Fibroblast of the conjunctiva (primary cell): ENCODE measurements around the gene ACBD6.
"Not testable (repeated sequence)": the region's sequence is repeated elsewhere in the genome, so short reads cannot be mapped to it uniquely, and the experiment has no call there.

Experiments used
- DNase-seq: peaks from one replicate; pipeline ENCODE4 v3.0.0-alpha.2; 2010; ENCODE audit warnings: low read depth

ACBD6 gene

DNA sequence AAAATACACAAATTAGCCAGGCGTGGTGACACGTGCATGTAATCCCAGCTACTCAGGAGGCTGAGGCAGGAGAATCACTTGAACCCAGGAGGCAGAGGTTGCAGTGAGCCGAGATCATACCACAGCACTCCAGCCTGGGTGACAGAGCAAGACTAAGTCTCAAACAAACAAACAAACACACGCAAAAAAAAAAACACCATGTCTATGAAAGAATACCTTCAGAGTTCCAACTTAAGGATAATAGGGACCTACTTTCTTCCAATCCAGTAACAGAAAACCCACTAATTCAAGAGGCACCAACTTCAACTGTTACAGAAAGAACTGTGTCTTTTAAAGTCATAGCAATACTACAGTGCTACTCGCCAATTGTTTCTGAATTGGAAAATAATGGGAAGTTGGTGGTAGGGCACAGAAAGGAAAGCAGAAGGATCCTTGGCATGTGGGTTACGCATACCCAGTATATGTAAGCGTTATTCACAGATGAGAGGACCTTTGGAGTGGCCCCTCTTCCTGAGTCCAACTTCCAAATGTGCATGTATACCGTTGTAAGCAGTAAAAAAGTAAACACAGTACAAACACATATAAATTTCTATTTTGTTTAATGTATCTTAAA is 87.0 kb downstream of the ACBD6 start:
- DNase-seq, result no peak

DNA sequence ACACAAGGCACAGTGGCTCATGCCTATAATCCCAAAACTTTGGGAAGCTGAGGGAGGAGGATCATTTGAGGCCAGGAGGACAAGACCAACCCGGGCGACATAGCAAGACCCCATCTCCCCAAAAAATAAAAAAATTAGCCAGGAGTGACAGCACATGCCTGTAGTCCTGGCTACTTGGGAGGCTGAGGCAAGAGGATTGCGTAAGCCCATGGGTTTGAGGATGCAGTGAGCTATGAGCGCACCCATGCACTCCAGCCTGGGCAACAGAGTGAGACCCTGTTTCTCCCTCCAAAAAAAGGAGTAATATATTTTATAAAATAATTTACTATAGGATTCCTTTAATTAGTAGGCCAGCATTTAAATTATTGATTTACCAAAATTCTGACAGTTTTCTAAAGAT is 89.8 kb downstream of the ACBD6 start:
- no peak for DNase-seq

GRCh38 chr1:180408128-180408527 is 94.2 kb downstream of the ACBD6 start:
- DNase-seq, result not testable (repeated sequence)

DNA sequence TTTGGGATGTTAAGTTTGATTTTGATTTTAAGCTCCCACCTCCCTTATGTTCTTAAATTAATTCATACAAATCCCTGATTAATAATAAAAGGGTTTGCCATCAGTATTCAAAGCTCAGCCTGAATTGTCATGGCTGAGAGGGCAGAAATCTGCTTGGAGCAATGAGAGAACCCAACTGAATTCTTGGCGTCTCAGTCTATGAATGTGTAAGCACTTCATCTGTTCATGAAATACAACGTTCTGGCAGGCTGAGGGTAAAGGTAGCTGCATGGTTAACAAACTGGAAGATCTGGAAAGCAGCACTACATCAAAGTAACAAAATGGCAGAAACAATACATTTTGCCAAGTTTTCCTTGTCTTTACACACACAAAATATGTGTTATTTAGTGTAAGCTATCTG is 95.3 kb downstream of the ACBD6 start:
- no peak for DNase-seq

- DNase-seq, result no peak
These were observed 99.8 kb downstream of the ACBD6 start for GRCh38 chr1:180402551-180402950.

DNA sequence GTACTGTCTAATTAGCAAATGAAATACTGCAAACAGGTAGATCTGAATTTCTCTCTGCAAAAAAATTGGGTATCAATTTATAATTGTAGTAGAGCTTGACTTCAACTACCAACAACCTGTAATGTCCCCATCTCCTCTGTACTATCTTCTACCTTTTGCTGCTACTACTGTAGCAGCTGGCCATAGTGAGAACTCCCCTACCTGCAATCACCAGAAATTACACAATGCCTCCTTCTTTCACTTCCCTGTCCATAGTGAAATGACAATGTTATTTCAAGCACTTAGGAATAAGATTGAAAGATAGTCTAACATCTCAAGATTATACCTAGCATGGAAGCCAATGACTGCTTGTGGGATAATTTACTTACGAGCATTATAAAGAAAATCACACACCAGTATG is 100.4 kb downstream of the ACBD6 start:
- no peak for DNase-seq

DNA sequence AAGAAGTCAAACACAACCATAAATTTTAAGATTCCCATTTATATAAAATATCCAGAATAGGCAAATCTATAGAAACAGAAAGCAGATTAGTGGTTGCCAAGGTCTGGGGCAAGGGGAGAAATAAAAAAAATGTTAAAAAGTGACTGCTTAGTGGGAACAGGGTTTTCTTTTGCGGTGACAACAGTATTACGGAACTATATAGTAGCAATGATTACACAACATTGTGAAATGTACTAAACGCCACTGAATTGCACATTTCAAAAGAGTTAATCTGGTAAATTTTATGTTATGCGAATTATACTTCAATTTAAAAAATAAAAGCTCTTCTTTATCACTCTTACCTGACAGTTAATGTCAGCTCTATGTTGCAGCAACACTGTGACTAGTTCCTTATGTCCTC is 105.2 kb downstream of the ACBD6 start:
- DNase-seq, result no peak

- DNase-seq, result no peak
These were observed 109.8 kb downstream of the ACBD6 start for GRCh38 chr1:180392427-180393145.

DNA sequence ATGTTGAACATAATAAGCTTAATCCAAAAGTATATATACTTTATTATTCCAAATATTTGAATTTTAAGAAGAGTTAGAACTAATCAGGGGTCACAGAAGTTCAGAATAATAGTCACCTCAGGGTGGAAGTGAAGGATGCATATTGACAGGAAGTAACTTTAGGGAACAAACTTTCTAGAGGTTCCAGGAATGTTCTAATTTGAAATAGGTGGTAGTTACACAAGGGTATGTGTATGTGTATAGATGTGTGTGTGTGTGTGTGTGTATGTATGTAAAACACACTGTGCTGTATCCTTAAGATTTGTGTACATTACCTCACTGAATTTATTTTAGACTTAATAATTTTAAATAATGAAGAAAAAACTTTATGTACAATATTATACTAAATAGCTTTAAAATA is 110.4 kb downstream of the ACBD6 start:
- DNase-seq, result no peak

DNA sequence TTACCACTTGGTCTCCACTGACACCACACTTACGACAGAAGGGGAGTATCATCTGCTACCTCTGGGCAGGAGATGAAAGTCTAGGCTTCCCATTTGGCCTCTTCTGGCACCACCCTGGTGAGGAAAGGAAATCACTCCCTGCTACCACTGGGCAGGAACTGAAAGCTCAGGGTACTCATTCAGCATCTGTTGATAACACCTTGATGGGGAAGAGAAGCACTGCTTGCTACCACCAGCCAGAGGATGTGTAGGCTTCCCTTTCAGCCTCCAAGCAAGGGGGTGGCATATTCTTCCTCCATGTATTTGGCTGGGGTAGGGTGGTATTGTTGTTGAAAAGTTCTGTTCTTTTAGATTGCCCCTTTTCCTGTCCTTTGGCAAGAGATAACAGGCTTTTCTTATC is 115.0 kb downstream of the ACBD6 start:
- DNase-seq, result no peak

- no peak for DNase-seq
These were observed 115.5 kb downstream of the ACBD6 start for GRCh38 chr1:180386745-180387367.

GRCh38 chr1:180385144-180385543 is 117.2 kb downstream of the ACBD6 start:
- no peak for DNase-seq

DNA sequence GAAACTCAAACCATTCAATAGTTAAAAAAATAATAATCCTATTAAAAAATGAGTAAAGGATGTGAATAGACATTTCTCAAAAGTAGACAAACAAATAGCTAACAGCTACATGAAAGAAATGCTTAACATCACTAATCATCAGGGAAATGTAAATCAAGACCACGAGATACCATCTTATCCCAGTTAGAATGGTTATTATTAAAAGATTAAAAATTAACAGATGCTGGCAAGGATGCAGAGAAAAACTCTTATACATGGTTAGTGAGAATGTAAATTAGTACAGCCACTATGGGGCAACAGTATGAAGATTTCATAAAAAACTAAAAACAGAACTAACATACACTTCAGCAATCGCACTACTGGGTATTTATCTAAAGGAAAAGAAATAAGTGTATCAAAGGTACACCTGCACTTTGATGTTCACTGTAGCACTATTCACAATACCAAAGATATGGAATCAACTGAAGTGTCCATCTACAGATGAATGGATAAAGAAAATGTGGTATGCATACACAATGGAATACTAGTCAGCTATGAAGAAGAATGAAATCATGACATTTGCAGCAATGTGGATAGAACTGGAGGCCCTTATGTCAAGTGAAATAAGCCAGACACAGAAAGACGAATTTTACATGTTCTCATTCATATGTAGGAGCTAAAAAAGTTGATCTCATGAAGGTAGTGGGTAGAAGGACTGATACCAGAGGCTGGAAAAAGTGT is 117.9 kb downstream of the ACBD6 start:
- DNase-seq, result no peak

DNA sequence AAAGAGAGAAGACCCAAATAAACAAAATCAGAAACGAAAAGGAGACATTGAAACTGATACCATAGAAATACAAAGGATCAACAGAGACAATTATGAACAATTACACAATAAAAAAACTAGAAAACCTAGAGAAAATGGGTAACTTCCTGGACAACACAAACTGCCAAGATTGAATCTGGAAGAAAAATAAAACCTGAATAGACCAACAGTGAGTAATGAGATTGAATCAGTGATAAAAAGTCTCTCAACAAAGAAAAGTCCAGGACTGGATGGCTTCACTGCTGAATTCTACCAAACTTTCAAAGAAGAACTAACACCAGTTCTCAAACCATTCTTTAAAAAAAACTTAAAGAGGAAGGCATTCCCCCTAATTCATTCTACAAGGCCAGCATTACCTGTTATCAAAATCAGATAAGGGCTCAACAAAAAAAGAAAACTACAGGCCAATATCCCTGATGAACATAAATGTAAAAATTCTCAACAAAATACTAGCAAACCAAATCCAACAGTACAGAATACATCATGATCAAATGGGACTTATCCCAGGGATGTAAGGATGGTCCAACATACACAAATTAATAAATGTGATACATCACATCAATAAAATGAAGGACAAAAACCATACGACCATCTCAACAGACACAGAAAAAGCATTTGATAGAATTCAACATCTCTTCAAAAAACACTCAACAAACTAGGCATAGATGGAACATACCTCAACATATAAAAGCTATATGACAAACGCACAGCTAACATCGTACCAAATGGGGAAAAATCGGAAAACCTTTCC is 119.9 kb downstream of the ACBD6 start:
- DNase-seq, result no peak

DNA sequence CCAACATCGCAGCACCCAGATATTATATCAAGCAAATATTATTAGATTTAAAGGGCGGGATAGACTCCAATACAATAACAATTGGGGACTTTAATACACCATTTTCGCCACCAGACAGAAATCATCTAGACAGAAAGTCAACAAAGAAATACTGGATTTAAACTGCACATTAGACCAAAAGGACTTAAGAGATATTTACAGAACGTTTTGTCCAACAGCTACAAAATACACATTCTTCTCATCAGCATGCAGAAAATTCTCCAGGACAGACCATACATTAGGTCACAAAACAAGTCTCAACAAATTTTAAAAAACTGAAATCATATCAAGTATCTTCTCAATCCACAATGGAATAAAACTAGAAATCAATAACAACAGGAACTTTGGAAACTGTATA is 121.2 kb downstream of the ACBD6 start:
- DNase-seq, result no peak

- no peak for DNase-seq
These were observed 121.9 kb downstream of the ACBD6 start for GRCh38 chr1:180380259-180381183.

DNA sequence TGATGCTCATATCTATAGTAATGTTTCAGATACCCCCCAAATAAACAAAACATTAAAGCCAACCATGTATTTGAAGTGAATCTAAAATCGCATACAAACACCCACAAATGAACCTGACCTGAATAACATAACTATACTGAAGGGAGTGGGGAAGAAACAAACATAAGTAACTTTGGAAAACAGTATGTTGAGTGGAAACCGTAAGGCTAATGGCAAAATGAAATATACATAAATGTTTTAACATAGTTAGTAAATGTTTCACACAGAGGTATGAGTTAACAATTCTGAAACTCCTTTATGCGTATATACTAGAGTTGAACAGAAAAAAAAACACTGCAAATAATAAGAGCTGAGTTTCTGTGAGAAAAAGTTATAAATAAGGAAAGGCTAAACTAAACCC is 125.6 kb downstream of the ACBD6 start:
- no peak for DNase-seq

GRCh38 chr1:180376253-180376652 is 126.1 kb downstream of the ACBD6 start:
- DNase-seq, result no peak

GRCh38 chr1:180372728-180373127 is 129.6 kb downstream of the ACBD6 start:
- no peak for DNase-seq

DNA sequence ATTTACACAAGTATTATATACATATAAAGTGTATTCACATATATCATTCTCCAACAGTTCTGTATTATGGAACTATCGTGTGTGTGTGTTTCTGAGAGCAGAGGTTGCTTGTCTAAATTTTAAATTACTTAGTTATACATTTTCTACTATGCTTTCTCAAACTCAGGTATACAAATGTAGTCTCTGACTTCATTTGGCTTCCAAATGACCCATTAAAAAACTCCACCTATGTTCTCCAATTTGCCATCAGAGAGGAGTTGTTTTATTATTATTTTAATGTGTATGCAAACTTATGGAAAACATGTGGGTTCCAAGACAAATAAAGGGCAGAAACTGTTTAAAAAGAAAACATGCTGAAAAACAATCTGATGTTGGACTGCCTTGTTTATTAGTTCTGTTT is 131.8 kb downstream of the ACBD6 start:
- no peak for DNase-seq

- DNase-seq, result no peak
These were observed 132.2 kb downstream of the ACBD6 start for GRCh38 chr1:180370188-180370587.
